GM12801 (cell line): ENCODE measurements around the gene EXOC4.

Experiments used
- TF ChIP-seq, protein P1 (sequence below): IDR thresholded peaks from one replicate; pipeline ENCODE4 v1.5.1; 2011; ENCODE audit warnings: control low read depth; ENCODE audit not compliant: insufficient read length; ENCODE audit errors: extremely low read depth

EXOC4 gene

DNA sequence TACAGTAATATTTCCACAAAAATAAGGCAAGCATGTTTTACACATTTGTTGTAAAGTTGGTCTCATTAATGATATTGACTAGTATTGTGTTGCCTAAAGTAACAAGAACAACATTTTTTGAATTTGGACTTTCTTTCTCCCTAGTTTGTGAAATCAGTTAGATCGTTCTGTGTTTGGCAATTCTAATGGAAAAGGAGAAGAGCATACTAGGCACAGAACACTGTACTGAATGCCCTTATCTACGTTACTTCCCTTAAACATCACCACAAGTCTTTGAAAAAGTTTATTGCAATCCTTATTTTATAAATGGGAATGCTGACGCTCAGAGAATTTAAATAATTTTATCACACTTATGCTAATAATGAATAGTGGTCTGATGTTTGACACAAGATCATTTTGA is 372.2 kb downstream of the EXOC4 start:
- TF ChIP-seq, protein P1, sequence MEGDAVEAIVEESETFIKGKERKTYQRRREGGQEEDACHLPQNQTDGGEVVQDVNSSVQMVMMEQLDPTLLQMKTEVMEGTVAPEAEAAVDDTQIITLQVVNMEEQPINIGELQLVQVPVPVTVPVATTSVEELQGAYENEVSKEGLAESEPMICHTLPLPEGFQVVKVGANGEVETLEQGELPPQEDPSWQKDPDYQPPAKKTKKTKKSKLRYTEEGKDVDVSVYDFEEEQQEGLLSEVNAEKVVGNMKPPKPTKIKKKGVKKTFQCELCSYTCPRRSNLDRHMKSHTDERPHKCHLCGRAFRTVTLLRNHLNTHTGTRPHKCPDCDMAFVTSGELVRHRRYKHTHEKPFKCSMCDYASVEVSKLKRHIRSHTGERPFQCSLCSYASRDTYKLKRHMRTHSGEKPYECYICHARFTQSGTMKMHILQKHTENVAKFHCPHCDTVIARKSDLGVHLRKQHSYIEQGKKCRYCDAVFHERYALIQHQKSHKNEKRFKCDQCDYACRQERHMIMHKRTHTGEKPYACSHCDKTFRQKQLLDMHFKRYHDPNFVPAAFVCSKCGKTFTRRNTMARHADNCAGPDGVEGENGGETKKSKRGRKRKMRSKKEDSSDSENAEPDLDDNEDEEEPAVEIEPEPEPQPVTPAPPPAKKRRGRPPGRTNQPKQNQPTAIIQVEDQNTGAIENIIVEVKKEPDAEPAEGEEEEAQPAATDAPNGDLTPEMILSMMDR = no peak

DNA sequence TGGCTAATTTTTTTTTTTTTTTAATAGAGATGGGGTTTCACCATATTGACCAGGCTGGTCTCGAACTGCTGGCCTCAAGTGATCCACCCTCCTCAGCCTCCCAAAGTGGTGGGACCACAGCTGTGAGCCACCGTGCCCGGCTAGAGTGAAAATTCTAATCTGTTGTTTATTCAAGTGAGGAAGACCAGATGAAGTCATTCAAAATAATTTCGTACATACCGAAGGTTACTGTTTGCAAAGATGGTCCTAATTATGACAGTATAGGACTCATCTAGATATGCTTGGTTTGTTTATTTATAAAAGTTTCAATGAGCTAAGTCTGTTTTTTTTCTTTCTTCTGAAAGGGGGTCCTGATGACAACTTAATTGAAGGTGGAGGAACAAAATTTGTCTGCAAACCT is 376.8 kb downstream of the EXOC4 start:
- TF ChIP-seq, protein P1 = no peak

DNA sequence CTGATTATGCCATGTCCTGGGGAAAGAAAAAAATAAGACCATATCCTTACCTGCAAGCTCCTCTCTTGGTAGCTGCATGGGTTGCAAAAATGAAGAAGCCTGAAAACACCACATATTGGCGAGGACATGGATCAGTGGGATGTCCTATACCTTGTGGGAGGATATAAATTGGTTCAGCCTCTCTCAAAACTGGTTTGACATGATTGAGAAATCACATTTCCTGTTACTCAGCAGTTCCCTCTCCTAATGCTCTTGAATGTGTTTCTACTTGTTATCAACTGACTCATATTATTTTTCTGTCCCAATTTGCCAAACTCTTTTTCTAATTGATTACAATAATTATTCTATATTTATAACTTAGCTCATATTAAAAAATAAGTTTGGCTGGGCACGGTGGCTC is 380.2 kb downstream of the EXOC4 start:
- TF ChIP-seq, protein P1 = no peak

DNA sequence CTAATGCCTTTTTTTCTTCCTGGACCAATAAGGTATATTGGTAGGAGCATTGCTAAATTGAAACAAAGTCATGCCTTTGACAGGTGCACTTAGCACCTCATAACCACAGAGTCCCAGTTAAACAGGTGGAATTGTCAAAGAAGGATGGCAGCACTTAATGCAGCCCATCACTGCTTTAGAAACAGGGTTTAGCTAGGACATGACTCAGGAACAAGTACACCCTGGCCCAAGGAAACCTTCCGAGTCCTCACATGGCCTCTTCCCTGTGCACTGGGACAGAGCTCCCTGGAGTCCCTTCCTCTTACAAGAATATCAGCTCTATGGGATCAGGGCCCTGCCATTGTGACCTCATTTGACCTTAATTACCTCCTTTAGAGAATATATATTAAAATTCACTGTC is 382.7 kb downstream of the EXOC4 start:
- TF ChIP-seq, protein P1 = no peak

DNA sequence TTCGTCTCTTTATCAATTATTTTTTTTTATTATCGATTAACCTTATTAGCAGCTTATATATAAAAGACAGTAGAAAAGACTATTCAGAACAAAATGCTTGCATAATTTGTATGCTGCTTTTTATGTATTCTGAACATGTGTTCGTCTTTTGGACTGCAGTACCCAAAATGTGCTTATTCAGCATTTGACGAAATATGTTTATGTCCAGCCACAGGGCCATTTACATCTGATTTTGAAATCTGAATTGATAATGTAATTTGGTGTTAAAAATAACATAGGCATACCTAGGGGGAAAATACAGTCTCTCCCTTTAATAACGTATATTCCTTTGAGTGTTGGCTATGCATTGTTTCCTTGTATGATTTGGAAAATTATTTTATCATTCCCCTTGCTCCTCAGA is 386.0 kb downstream of the EXOC4 start:
- TF ChIP-seq, protein P1 = no peak

DNA sequence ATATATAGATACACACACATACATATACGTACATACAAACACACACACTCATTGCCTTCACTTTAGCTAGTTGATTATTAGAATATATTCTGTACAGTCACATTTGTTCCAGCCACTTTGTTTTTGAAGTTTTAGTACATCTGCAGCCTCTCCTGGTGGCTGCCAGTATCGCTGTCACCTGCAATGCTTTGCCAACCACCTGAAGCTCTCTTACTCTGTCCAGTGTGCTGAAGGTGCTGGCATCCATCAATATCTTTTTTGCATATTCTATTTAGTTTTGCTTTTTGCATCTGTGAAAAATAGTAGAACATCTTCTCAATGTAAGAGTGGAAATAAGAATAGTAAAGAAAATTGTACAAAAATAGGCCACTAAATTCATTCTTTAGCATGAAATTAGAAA is 388.6 kb downstream of the EXOC4 start:
- TF ChIP-seq, protein P1 = no peak

DNA sequence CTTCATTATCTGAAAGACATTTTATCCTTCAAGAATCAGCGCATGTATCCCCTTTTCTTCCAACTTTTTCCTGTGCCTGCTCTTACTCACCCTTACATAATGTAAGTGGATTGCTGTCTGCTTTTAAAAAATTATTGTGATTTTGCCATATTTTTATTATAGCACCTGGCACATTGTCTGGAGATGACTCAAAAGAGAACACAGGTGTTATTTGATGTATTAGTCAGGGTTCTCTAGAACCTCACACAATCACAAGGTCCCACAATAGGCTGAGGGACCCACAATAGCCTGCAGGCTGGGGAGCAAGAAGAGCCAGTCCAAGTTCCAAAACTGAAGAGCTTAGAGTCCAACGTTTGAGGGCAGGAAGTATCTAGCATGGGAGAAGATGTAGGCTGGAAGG is 390.0 kb downstream of the EXOC4 start:
- TF ChIP-seq, protein P1 = no peak

DNA sequence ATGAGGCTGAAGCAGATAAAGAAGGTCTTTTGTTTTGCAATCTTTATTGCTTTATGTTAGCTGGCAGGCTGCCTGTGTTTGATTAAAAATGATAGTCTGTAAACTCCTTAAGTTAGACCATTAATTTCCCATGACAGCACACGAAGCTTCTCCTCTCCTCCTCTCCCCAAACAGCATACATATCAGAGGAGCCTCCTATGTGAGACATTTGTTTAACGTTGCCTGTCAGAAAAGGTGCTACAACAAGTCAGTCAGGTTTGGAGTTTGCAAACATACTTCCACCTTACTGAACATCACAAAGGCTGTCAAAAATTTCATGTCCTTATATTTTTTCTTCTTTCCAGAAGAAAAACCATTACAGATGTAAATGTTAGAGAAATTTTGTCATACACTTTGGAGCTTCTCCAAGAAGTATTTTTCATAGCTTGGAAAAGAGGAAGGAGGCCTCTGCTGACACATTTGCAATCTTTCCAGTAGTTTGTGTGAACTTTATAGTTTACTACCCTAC is 393.1 kb downstream of the EXOC4 start:
- TF ChIP-seq, protein P1 = no peak
